HepG2 (cell line): ENCODE measurements around the gene NSF. TPM values are rescaled to one million over a fixed set of nuclear protein-coding genes. Genes with fewer than 3 reads are reported as not detected.

ENCODE experiments used
- ELK4 ChIP-seq: sonication (generic); formaldehyde crosslinking; IDR thresholded peaks from 2 replicates; pipeline ENCODE4 v1.9.0; 2021; ENCODE audit warnings: missing genetic modification reagents, borderline replicate concordance
- MTF2 ChIP-seq: sonication (generic); formaldehyde crosslinking; IDR thresholded peaks from 2 replicates; pipeline ENCODE4 v1.5.0; 2020; ENCODE audit warnings: missing genetic modification reagents, borderline replicate concordance
- PHF5A ChIP-seq: IDR thresholded peaks from one replicate; pipeline ENCODE4 v1.6.1; 2018; ENCODE audit warnings: low read depth, missing genetic modification reagents; ENCODE audit not compliant: unreplicated experiment
- RCOR2 ChIP-seq: IDR thresholded peaks from 2 replicates; pipeline ENCODE4 v1.6.1; 2016; ENCODE audit warnings: missing biosample characterization, missing genetic modification reagents
- SATB2 ChIP-seq: sonication (generic); formaldehyde crosslinking; IDR thresholded peaks from 2 replicates; pipeline ENCODE4 v1.5.0; 2020; ENCODE audit warnings: missing genetic modification reagents
- TSC22D2 ChIP-seq: sonication (generic); formaldehyde crosslinking; IDR thresholded peaks from 2 replicates; pipeline ENCODE4 v1.5.1; 2020; ENCODE audit warnings: missing genetic modification reagents, mild to moderate bottlenecking, borderline replicate concordance
- ZMAT3 ChIP-seq: sonication (generic); formaldehyde crosslinking; conservative IDR thresholded peaks from 2 replicates; pipeline ENCODE4 v1.7.0; 2021; ENCODE audit warnings: missing genetic modification reagents
- ZNF232 ChIP-seq: sonication (generic); formaldehyde crosslinking; IDR thresholded peaks from 2 replicates; pipeline ENCODE4 v1.4.0; 2020; ENCODE audit warnings: missing genetic modification reagents, borderline replicate concordance
- ZNF292 ChIP-seq: sonication (generic); formaldehyde crosslinking; IDR thresholded peaks from 2 replicates; pipeline ENCODE4 v1.8.1; 2022; ENCODE audit warnings: mild to moderate bottlenecking, low read depth, missing genetic modification reagents, borderline replicate concordance
- ZNF557 ChIP-seq: sonication (generic); formaldehyde crosslinking; IDR thresholded peaks from 2 replicates; pipeline ENCODE4 v1.4.0; 2020; ENCODE audit warnings: missing genetic modification reagents
- ZNF563 ChIP-seq: sonication (generic); formaldehyde crosslinking; IDR thresholded peaks from 2 replicates; pipeline ENCODE4 v1.8.0; 2022; ENCODE audit warnings: mild to moderate bottlenecking, moderate library complexity, missing genetic modification reagents
- ZNF629 ChIP-seq: sonication (generic); formaldehyde crosslinking; conservative IDR thresholded peaks from 2 replicates; pipeline ENCODE4 v1.5.0; 2020; ENCODE audit warnings: missing genetic modification reagents
- ZNF724P ChIP-seq: sonication (generic); formaldehyde crosslinking; IDR thresholded peaks from 2 replicates; pipeline ENCODE4 v1.8.0; 2022; ENCODE audit warnings: missing genetic modification reagents, borderline replicate concordance
- ZNF790 ChIP-seq: sonication (generic); formaldehyde crosslinking; IDR thresholded peaks from 2 replicates; pipeline ENCODE4 v1.8.0; 2022; ENCODE audit warnings: missing genetic modification reagents, mild to moderate bottlenecking, borderline replicate concordance
- polyA plus RNA-seq, 8 experiments: library from polyadenylated mRNA; depleted of rRNA in 3 of 8; stranded (reverse) in 7 of 8; unstranded in 1 of 8; fragments of >200 nt; fragmentation: Illumina TruSeq in 4 of 8; extraction: Trizol in 4 of 8; gene quantifications; 2 replicates each; pipeline versions ENCODE4 v1.2.1 to v1.2.3, GENCODE V29; 2011 to 2016; ENCODE audit warnings: low read depth in 4 of 8, missing spikeins in 1 of 8, mixed read lengths in 1 of 8; ENCODE audit not compliant: insufficient read depth in 1 of 8
- total RNA-seq, 5 experiments: library from RNA; depleted of rRNA; stranded (reverse); fragments of >200 nt; fragmentation: Illumina TruSeq; extraction: Trizol; gene quantifications; 2 replicates each; pipeline ENCODE4 v1.2.3, GENCODE V29; 2016; ENCODE audit warnings: low read depth in 1 of 5
- TF ChIP-seq, protein P1 (sequence below): sonication (generic); formaldehyde crosslinking; IDR thresholded peaks from 2 replicates; pipeline ENCODE4 v1.8.0; 2022; ENCODE audit warnings: missing genetic modification reagents, mild to moderate bottlenecking, borderline replicate concordance
- TF ChIP-seq, protein P2 (sequence below), 2 experiments: fragments of 450-650 bp in 1 of 2; sonication (generic) in 1 of 2; formaldehyde crosslinking in 1 of 2; IDR thresholded peaks; 2 replicates each; pipeline versions ENCODE4 v1.6.1 to v1.8.0; 2016 to 2022; ENCODE audit warnings: antibody characterized with exemption in 1 of 2, mild to moderate bottlenecking in 1 of 2, missing genetic modification reagents in 1 of 2

The NSF gene
- total and polyA plus RNA-seq, 2 of the 13 experiments (the other 11 are each of a cell fraction or from before 2014, with no cell fraction given), result 21.9 to 37.8 TPM

DNA sequence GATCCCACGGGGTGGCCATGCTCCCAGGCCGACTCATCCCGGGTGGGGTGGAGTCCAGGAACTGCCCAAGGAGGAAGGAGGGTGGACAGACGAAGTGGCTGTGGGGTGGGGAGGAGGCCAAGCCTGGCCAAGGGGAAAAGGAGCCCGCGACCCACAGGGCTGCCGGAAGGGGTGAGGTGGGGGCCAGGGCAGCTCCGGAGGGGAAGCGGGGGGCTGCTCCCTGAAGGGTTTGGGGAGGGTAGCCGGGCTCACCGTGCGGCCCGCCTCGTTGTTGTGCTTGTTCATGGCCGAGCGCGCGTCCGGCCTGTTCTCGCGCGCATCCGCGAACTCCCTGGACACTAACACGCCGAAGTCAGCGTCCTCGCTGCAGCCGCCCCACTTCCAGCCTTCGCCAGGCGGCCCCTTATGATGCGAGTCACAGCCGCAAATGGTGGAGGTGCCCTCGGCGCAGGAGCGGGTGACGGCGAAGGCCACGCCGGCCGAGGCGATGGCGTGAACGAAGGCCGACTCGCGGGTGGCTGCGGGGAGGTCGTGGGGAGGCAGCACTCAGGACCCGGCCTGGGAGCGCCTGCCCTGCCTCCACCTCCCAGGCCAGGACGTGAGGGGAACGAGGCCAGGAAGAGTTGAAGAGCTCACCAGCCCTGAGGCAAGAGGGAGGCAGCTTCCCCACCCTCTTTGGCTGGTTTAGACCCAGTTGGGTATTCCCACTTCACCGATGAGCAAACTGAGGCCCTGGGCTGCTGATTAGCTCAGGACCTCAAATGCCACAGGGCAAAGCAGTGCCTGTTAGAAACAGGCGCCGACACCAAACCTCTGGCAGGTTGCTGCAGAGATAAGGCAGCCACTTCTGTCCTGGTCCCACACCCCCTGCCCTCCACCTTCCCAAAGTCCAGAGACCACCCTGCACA, 179.3 kb downstream of the NSF start (continued):
- TF ChIP-seq ZNF557 (CRISPR knock-in tag) (peak; percentile 46; the same call in 1 of the 2 replicates), ZNF563 (CRISPR knock-in tag) (0 out of 2 replicates have a peak, but pooled peaks have one; percentile 74), RCOR2 (CRISPR knock-in tag) (peak; percentile 47; the same call in 1 of the 2 replicates), ZNF292 (CRISPR knock-in tag) (0 out of 2 replicates have a peak, but pooled peaks have one; percentile 15), TSC22D2 (CRISPR knock-in tag) (no peak), ZNF724P (CRISPR knock-in tag) (0 out of 2 replicates have a peak, but pooled peaks have one; percentile 65), ZNF629 (CRISPR knock-in tag) (peak; percentile 99), SATB2 (CRISPR knock-in tag) (no peak), ELK4 (CRISPR knock-in tag) (no peak), ZMAT3 (CRISPR knock-in tag) (0 out of 2 replicates have a peak, but pooled peaks have one; percentile 2), MTF2 (CRISPR knock-in tag) (0 out of 2 replicates have a peak, but pooled peaks have one; percentile 57), PHF5A (CRISPR knock-in tag) (no peak), ZNF790 (CRISPR knock-in tag) (no peak), ZNF232 (0 out of 2 replicates have a peak, but pooled peaks have one; percentile 17)
- TF ChIP-seq, protein P1, sequence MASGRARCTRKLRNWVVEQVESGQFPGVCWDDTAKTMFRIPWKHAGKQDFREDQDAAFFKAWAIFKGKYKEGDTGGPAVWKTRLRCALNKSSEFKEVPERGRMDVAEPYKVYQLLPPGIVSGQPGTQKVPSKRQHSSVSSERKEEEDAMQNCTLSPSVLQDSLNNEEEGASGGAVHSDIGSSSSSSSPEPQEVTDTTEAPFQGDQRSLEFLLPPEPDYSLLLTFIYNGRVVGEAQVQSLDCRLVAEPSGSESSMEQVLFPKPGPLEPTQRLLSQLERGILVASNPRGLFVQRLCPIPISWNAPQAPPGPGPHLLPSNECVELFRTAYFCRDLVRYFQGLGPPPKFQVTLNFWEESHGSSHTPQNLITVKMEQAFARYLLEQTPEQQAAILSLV (CRISPR knock-in tag), result 0 out of 2 replicates have a peak, but pooled peaks have one; percentile 15
- TF ChIP-seq, protein P2, sequence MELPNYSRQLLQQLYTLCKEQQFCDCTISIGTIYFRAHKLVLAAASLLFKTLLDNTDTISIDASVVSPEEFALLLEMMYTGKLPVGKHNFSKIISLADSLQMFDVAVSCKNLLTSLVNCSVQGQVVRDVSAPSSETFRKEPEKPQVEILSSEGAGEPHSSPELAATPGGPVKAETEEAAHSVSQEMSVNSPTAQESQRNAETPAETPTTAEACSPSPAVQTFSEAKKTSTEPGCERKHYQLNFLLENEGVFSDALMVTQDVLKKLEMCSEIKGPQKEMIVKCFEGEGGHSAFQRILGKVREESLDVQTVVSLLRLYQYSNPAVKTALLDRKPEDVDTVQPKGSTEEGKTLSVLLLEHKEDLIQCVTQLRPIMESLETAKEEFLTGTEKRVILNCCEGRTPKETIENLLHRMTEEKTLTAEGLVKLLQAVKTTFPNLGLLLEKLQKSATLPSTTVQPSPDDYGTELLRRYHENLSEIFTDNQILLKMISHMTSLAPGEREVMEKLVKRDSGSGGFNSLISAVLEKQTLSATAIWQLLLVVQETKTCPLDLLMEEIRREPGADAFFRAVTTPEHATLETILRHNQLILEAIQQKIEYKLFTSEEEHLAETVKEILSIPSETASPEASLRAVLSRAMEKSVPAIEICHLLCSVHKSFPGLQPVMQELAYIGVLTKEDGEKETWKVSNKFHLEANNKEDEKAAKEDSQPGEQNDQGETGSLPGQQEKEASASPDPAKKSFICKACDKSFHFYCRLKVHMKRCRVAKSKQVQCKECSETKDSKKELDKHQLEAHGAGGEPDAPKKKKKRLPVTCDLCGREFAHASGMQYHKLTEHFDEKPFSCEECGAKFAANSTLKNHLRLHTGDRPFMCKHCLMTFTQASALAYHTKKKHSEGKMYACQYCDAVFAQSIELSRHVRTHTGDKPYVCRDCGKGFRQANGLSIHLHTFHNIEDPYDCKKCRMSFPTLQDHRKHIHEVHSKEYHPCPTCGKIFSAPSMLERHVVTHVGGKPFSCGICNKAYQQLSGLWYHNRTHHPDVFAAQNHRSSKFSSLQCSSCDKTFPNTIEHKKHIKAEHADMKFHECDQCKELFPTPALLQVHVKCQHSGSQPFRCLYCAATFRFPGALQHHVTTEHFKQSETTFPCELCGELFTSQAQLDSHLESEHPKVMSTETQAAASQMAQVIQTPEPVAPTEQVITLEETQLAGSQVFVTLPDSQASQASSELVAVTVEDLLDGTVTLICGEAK (IDR thresholded peaks at IDR 0.05), result no peak
- TF ChIP-seq, protein P2 (CRISPR knock-in tag; IDR thresholded peaks at IDR 0.05), result 0 out of 2 replicates have a peak, but pooled peaks have one; percentile 2
